ENCODE data around the gene LBR. TPM values are rescaled to one million over a fixed set of nuclear protein-coding genes. Genes with fewer than 3 reads are reported as not detected.

Gene LBR
- total RNA-seq, 1 donor from 2014 or later = 119 TPM

GRCh38 chr1:225464851-225465792, 37.3 kb upstream of the LBR start:
- no peak for DNase-seq (ENCODE audit: low read depth in 2 of 2)

- DNase-seq (ENCODE audit: low read depth in 2 of 2) = peak; percentile 49 to 56
These were observed 35.1 kb upstream of the LBR start for GRCh38 chr1:225462714-225463574.

- no peak for DNase-seq (ENCODE audit: low read depth in 2 of 2)
These were observed 34.5 kb upstream of the LBR start for GRCh38 chr1:225462429-225462713.

- no peak for DNase-seq (ENCODE audit: low read depth in 2 of 2)
These were observed 33.9 kb upstream of the LBR start for GRCh38 chr1:225461533-225462428.

- peak; percentile 34 to 45 for DNase-seq (ENCODE audit: low read depth in 2 of 2)
These were observed 33.1 kb upstream of the LBR start for GRCh38 chr1:225460737-225461532.

- DNase-seq (ENCODE audit: low read depth in 2 of 2) = no peak
These were observed 32.3 kb upstream of the LBR start for GRCh38 chr1:225460021-225460736.

- no peak for DNase-seq (ENCODE audit: low read depth in 2 of 2)
These were observed 30.4 kb upstream of the LBR start for GRCh38 chr1:225458222-225458631.

GRCh38 chr1:225454733-225455132, 26.9 kb upstream of the LBR start:
- DNase-seq (ENCODE audit: low read depth in 2 of 2) = peak; percentile 50 to 88

GRCh38 chr1:225453797-225454648, 26.2 kb upstream of the LBR start:
- DNase-seq (ENCODE audit: low read depth in 2 of 2) = peak; percentile 29 to 40

GRCh38 chr1:225451840-225452515, 24.1 kb upstream of the LBR start:
- DNase-seq (ENCODE audit: low read depth in 2 of 2) = no peak

- no peak for DNase-seq (ENCODE audit: low read depth in 2 of 2)
These were observed 23.5 kb upstream of the LBR start for GRCh38 chr1:225451340-225451739.

GRCh38 chr1:225450491-225451191, 22.8 kb upstream of the LBR start:
- peak; percentile 32 to 67 for DNase-seq (ENCODE audit: low read depth in 2 of 2)

- no peak for DNase-seq (ENCODE audit: low read depth in 2 of 2)
These were observed 21.9 kb upstream of the LBR start for GRCh38 chr1:225449774-225450173.

- no peak for DNase-seq (ENCODE audit: low read depth in 2 of 2)
These were observed 21.4 kb upstream of the LBR start for GRCh38 chr1:225449261-225449660.

GRCh38 chr1:225448146-225448805, 20.4 kb upstream of the LBR start:
- no peak for DNase-seq (ENCODE audit: low read depth in 2 of 2)

- no peak for DNase-seq (ENCODE audit: low read depth in 2 of 2)
These were observed 19.8 kb upstream of the LBR start for GRCh38 chr1:225447650-225448089.

- no peak for DNase-seq (ENCODE audit: low read depth in 2 of 2)
These were observed 19.3 kb upstream of the LBR start for GRCh38 chr1:225446981-225447615.
